ENCODE data around the gene MAIP1. TPM values are rescaled to one million over a fixed set of nuclear protein-coding genes. Genes with fewer than 3 reads are reported as not detected.

MAIP1 gene
- total RNA-seq, 1 experiment from 2014 or later = 32.3 TPM

GRCh38 chr2:199987586-199987985 is 32.2 kb downstream of the MAIP1 start:
- Histone ChIP-seq H3K4me1 (ENCODE audit: insufficient read depth, low read length) (peaks cover 6% of the 10 kb centered on the region), H3K4ac (ENCODE audit: low read depth, low read length) (no peak overlapping the region), H2BK12ac (ENCODE audit: insufficient read length, low read depth, low read length) (no peak overlapping the region), H2BK20ac (ENCODE audit: low read depth, low read length, poor library complexity, severe bottlenecking) (no peak overlapping the region), H4K5ac (ENCODE audit: insufficient read length, low read depth, low read length) (no peak overlapping the region), H4K8ac (replicated peaks; ENCODE audit: insufficient read length, low read depth, low read length) (no peak overlapping the region), H3K4me2 (ENCODE audit: insufficient read depth, insufficient read length, low read length) (no peak overlapping the region), H3K27ac (ENCODE audit: insufficient read length, low read depth, low read length) (no peak overlapping the region), H4K91ac (ENCODE audit: insufficient read length, low read depth, low read length) (no peak overlapping the region), H3K23me2 (ENCODE audit: insufficient read length, low read depth, low read length, poor library complexity, severe bottlenecking) (no peaks in the 10 kb centered on the region), H2AFZ (ENCODE audit: low read length) (no peak overlapping the region), H3T11ph (ENCODE audit: low read length) (no peak overlapping the region), H3K23ac (ENCODE audit: insufficient read length, low read depth, low read length) (no peak overlapping the region), H2BK5ac (ENCODE audit: insufficient read length, low read length) (no peak overlapping the region), H3K9me3 (ENCODE audit: control insufficient read depth, low read depth, low read length) (no peaks in the 10 kb centered on the region), H2AK5ac (ENCODE audit: insufficient read length, low read length) (no peak overlapping the region), H3K9ac (ENCODE audit: extremely low read depth, insufficient read length, low read length) (no peak overlapping the region), H3K14ac (ENCODE audit: insufficient read depth, low read length) (no peak overlapping the region), H2BK15ac (ENCODE audit: low read depth, low read length) (no peak overlapping the region), H3K79me1 (ENCODE audit: insufficient read depth, low read depth, low read length, poor library complexity, severe bottlenecking) (no peaks in the 10 kb centered on the region), H4K20me1 (ENCODE audit: control insufficient read depth, insufficient read depth, insufficient read length) (no peaks in the 10 kb centered on the region), H3K79me2 (ENCODE audit: insufficient read depth, low read length) (no peaks in the 10 kb centered on the region), H3K18ac (ENCODE audit: insufficient read length, low read depth, low read length) (no peak overlapping the region), H3K56ac (ENCODE audit: insufficient read length, low read depth, low read length) (no peak overlapping the region), H2BK120ac (ENCODE audit: low read depth, low read length, poor library complexity, severe bottlenecking) (no peak overlapping the region), H3K27me3 (ENCODE audit: insufficient read depth, low read length) (no peaks in the 10 kb centered on the region)
- peaks cover 20 to 25% of the 10 kb centered on the region in 2 experiments for H3K4me1 Mint-ChIP-seq
- no peak overlapping the region for H3K27ac Mint-ChIP-seq
- H3K27me3 Mint-ChIP-seq (ENCODE audit: low read depth) = no peaks in the 10 kb centered on the region
- peaks cover 0 to 2% (median 0%) of the 10 kb centered on the region in 3 experiments; a peak in 1 of 7 replicates for H3K36me3 Mint-ChIP-seq (ENCODE audit: insufficient read depth in 1 of 3, low read depth in 3 of 3)
- H3K4me3 Mint-ChIP-seq = no peak overlapping the region
- H3K9me3 Mint-ChIP-seq = no peaks in the 10 kb centered on the region
- WGBS (ENCODE audit: extremely low coverage, insufficient read length, low lambda C conversion rate) = no CpG with 5 or more reads among the region's 2 CpGs
- DNase-seq = no peak
- TF ChIP-seq CTCF (conservative IDR thresholded peaks at IDR 0.05) = no peak
